A673 (cell line): ENCODE data around the gene RBFOX2.

ENCODE experiments used
- CTCF ChIP-seq: fragments of 300-800, 200-600 bp; sonication (generic); conservative IDR thresholded peaks from 2 replicates; pipeline ENCODE4 v1.5.1; 2017; ENCODE audit warnings: low read depth, mild to moderate bottlenecking, antibody characterized with exemption, low read length, moderate library complexity, mixed read lengths
- EZH2 ChIP-seq: fragments of 200-600 bp; sonication (generic); IDR thresholded peaks from 2 replicates; pipeline ENCODE4 v1.6.1; 2017; ENCODE audit warnings: borderline replicate concordance, low read depth, mild to moderate bottlenecking, mixed read lengths, antibody characterized with exemption, low read length; ENCODE audit not compliant: poor library complexity, severe bottlenecking

GRCh38 chr22:35742342-35743100, 286.1 kb downstream of the RBFOX2 start:
- TF ChIP-seq EZH2: no peak
- TF ChIP-seq CTCF: no peak
